Gastroesophageal sphincter (tissue), 4 donors: ENCODE measurements around the gene IFNGR1. TPM values are rescaled to one million over a fixed set of nuclear protein-coding genes. Genes with fewer than 3 reads are reported as not detected.

Source experiments
- ATAC-seq: fragments of 150-250 bp; one replicate; pipeline ENCODE4 v1.9.1; 2016; ENCODE audit warnings: mild to moderate bottlenecking, moderate library complexity
- H3K27ac ChIP-seq, 4 donors: fragments of 200-600 bp; sonication (generic) in 3 of 4; 1 replicate in 3 of 4; 2 replicates in 1 of 4; pipeline ENCODE4 v1.5.1; 2016 to 2019
- H3K27me3 ChIP-seq: fragments of 200-600 bp; sonication (generic); one replicate; pipeline ENCODE4 v1.5.1; 2019
- H3K36me3 ChIP-seq, 2 donors: fragments of 200-600 bp; sonication (generic); one replicate each; pipeline ENCODE4 v1.5.1; 2019; ENCODE audit warnings: control low read depth in 1 of 2
- H3K4me1 ChIP-seq, 3 donors: fragments of 200-600 bp; sonication (generic); 1 replicate in 2 of 3; 2 replicates in 1 of 3; pipeline ENCODE4 v1.5.1; 2016 to 2019; ENCODE audit warnings: control low read depth in 2 of 3
- H3K4me3 ChIP-seq, 2 donors: fragments of 200-600 bp; sonication (generic); one replicate each; pipeline ENCODE4 v1.5.1; 2019; ENCODE audit warnings: mild to moderate bottlenecking in 1 of 2, moderate library complexity in 1 of 2
- H3K9me3 ChIP-seq, 3 donors: fragments of 200-600 bp; sonication (generic); one replicate each; pipeline ENCODE4 v1.5.1; 2017 to 2019; ENCODE audit warnings: control low read depth in 2 of 3
- CTCF ChIP-seq, 4 experiments: fragments of 200-600 bp in 2 of 4; fragments of 450-650 bp in 2 of 4; sonication (generic) in 1 of 4; IDR thresholded peaks; one replicate each; pipeline ENCODE4 v1.5.1; 2017 to 2019; ENCODE audit warnings: antibody characterized with exemption in 4 of 4, mild to moderate bottlenecking in 2 of 4, moderate library complexity in 2 of 4
- EP300 ChIP-seq: sonication (generic); formaldehyde crosslinking; IDR thresholded peaks from one replicate; pipeline ENCODE4 v1.6.1; 2017; ENCODE audit warnings: antibody characterized with exemption, mild to moderate bottlenecking
- POLR2A ChIP-seq, 2 donors: fragments of 450-650 bp; IDR thresholded peaks; one replicate each; pipeline ENCODE4 v1.6.1; 2017; ENCODE audit warnings: antibody characterized with exemption in 2 of 2, mild to moderate bottlenecking in 2 of 2, moderate library complexity in 1 of 2
- POLR2AphosphoS5 ChIP-seq: sonication (generic); formaldehyde crosslinking; IDR thresholded peaks from one replicate; pipeline ENCODE4 v1.6.1; 2017; ENCODE audit warnings: antibody characterized with exemption
- WGBS, 2 donors: methylation state at CpG; one replicate each; pipeline ENCODE4 v1.1.5; 2018; ENCODE audit warnings: low coverage in 1 of 2; 5-methylcytosine and 5-hydroxymethylcytosine counted together
- total RNA-seq, 4 donors: library from RNA; depleted of rRNA; stranded (reverse); fragments of >200 nt; gene quantifications; one replicate each; pipeline ENCODE4 v1.1.0, GENCODE V29; 2016

IFNGR1 gene
- total RNA-seq, 4 donors from 2014 or later = 45.8 to 104 (median 66.9) TPM

GRCh38 chr6:137193256-137194070 is 25.7 kb downstream of the IFNGR1 start:
- H3K4me1 ChIP-seq = no peaks in the 10 kb centered on the region
- ATAC-seq = no peak
- peaks cover 3 to 15% of the 10 kb centered on the region in 2 donors for H3K36me3 ChIP-seq
- TF ChIP-seq CTCF (IDR thresholded peaks at IDR 0.05) (no peak), POLR2A (IDR thresholded peaks at IDR 0.05) (no peak), POLR2AphosphoS5 (no peak), EP300 (no peak)
- H3K4me3 ChIP-seq = no peak overlapping the region
- 70 to 84% methylated on average over 4 to 5 of the region's 5 CpGs for whole genome bisulfite sequencing, 2 donors
- no peaks in the 10 kb centered on the region for H3K9me3 ChIP-seq
- H3K27me3 ChIP-seq = no peaks in the 10 kb centered on the region
- no peak overlapping the region for H3K27ac ChIP-seq

GRCh38 chr6:137192821-137193220 is 26.4 kb downstream of the IFNGR1 start:
- H3K4me3 ChIP-seq = no peak overlapping the region
- H3K27ac ChIP-seq = no peak overlapping the region
- H3K36me3 ChIP-seq = peaks cover 0 to 9% of the 10 kb centered on the region in 2 donors
- 78 to 86% methylated on average over 4 of the region's 4 CpGs for WGBS, 2 donors
- no peaks in the 10 kb centered on the region for H3K9me3 ChIP-seq
- no peak for ATAC-seq
- H3K4me1 ChIP-seq = no peaks in the 10 kb centered on the region
- no peaks in the 10 kb centered on the region for H3K27me3 ChIP-seq
- TF ChIP-seq POLR2A (IDR thresholded peaks at IDR 0.05) (no peak), CTCF (IDR thresholded peaks at IDR 0.05) (no peak), POLR2AphosphoS5 (no peak), EP300 (no peak)

- Histone ChIP-seq H3K27ac (no peak overlapping the region), H3K4me3 (no peak overlapping the region), H3K4me1 (no peaks in the 10 kb centered on the region), H3K27me3 (no peaks in the 10 kb centered on the region), H3K9me3 (no peaks in the 10 kb centered on the region), H3K36me3 (no peaks in the 10 kb centered on the region)
- WGBS, 2 donors = 33 to 60% methylated on average over 1 of the region's 1 CpG
- TF ChIP-seq EP300 (no peak), POLR2AphosphoS5 (no peak), CTCF (IDR thresholded peaks at IDR 0.05) (no peak), POLR2A (IDR thresholded peaks at IDR 0.05) (no peak)
- ATAC-seq = no peak
Measured at GRCh38 chr6:137191670-137192069, 27.5 kb downstream of the IFNGR1 start.

- Histone ChIP-seq H3K4me3 (no peak overlapping the region), H3K36me3 (no peaks in the 10 kb centered on the region), H3K4me1 (no peaks in the 10 kb centered on the region), H3K9me3 (no peaks in the 10 kb centered on the region), H3K27ac (no peak overlapping the region), H3K27me3 (peaks cover 3% of the 10 kb centered on the region)
- WGBS, 2 donors = 86 to 92% methylated on average over 2 to 3 of the region's 3 CpGs
- TF ChIP-seq CTCF (IDR thresholded peaks at IDR 0.05) (no peak), POLR2AphosphoS5 (no peak), EP300 (no peak), POLR2A (IDR thresholded peaks at IDR 0.05) (no peak)
- ATAC-seq = no peak
Measured at GRCh38 chr6:137191236-137191635, 27.9 kb downstream of the IFNGR1 start.

GRCh38 chr6:137190583-137191094 is 28.5 kb downstream of the IFNGR1 start:
- peaks cover 6% of the 10 kb centered on the region for H3K27me3 ChIP-seq
- H3K9me3 ChIP-seq = peaks cover 0 to 6% (median 0%) of the 10 kb centered on the region in 3 donors
- no peaks in the 10 kb centered on the region for H3K36me3 ChIP-seq
- no peak overlapping the region for H3K27ac ChIP-seq
- WGBS, 2 donors = 83 to 95% methylated on average over 5 of the region's 5 CpGs
- TF ChIP-seq POLR2A (IDR thresholded peaks at IDR 0.05) (no peak), POLR2AphosphoS5 (no peak), EP300 (no peak), CTCF (IDR thresholded peaks at IDR 0.05) (no peak)
- H3K4me3 ChIP-seq = no peak overlapping the region
- ATAC-seq = no peak
- H3K4me1 ChIP-seq = no peaks in the 10 kb centered on the region
